ENCODE results near the gene CCDC186.

DNA sequence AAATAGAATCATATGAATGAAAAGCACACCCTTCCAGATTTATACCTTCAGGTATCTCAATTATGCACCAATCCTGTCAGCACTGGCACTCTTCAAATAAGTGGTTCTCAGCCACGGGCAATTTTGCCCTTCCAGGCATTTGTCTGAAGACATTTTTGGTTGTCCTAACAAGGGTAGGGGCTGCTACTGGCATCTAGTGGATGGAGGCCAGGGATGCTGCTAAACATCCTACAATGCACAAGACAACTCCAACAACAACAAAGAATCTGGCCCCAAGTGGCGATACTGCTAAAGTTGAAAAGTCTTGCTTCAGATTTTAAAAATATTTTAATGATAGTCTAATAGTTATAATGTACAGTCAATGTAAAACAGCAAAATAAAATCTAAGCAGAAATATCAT lies 16.1 kb downstream of the CCDC186 start:
- no peak for TF ChIP-seq POLR2A (IDR thresholded peaks at IDR 0.05; ENCODE audit: low read length)
- no peak for TF ChIP-seq GATA1 (IDR thresholded peaks at IDR 0.05; ENCODE audit: low read depth, low read length)

All from erythroblast (primary cell).